Vagina (tissue), 2 donors: ENCODE measurements around the gene PKN1. TPM values are rescaled to one million over a fixed set of nuclear protein-coding genes. Genes with fewer than 3 reads are reported as not detected.

ENCODE experiments used
- DNase-seq, 2 donors: peaks; one replicate each; pipeline ENCODE4 v3.0.0-alpha.2; 2017; ENCODE audit errors: extremely low spot score in 2 of 2
- H3K27ac ChIP-seq: fragments of 200-600 bp; sonication (generic); one replicate; pipeline ENCODE4 v1.5.1; 2019
- H3K27me3 ChIP-seq: fragments of 200-600 bp; sonication (generic); one replicate; pipeline ENCODE4 v1.5.1; 2019
- H3K36me3 ChIP-seq, 2 donors: fragments of 200-600 bp; sonication (generic); one replicate each; pipeline ENCODE4 v1.5.1; 2017 to 2019
- H3K4me1 ChIP-seq: fragments of 200-600 bp; sonication (generic); one replicate; pipeline ENCODE4 v1.5.1; 2019
- H3K4me3 ChIP-seq, 2 donors: fragments of 200-600 bp; sonication (generic); 1 replicate in 1 of 2; 2 replicates in 1 of 2; pipeline ENCODE4 v1.5.1; 2016 to 2019
- H3K9me3 ChIP-seq: fragments of 200-600 bp; sonication (generic); one replicate; pipeline ENCODE4 v1.5.1; 2019
- POLR2A ChIP-seq, 2 donors: fragments of 450-650 bp; IDR thresholded peaks; one replicate each; pipeline ENCODE4 v1.6.1; 2017; ENCODE audit warnings: antibody characterized with exemption in 2 of 2, mild to moderate bottlenecking in 2 of 2, moderate library complexity in 2 of 2
- POLR2AphosphoS5 ChIP-seq, 2 donors: sonication (generic); formaldehyde crosslinking; IDR thresholded peaks; one replicate each; pipeline ENCODE4 v1.9.0; 2017; ENCODE audit warnings: antibody characterized with exemption in 2 of 2, mild to moderate bottlenecking in 2 of 2, low read depth in 1 of 2; ENCODE audit not compliant: insufficient read depth in 1 of 2
- intact Hi-C: fragments of 100-400 bp; cut with DNase I; formaldehyde crosslinking; loops from one replicate; pipeline ENCODE4 v1.15.1; 2023
- total RNA-seq: library from RNA; depleted of rRNA; stranded (reverse); fragments of >200 nt; gene quantifications from one replicate; pipeline ENCODE4 v1.2.3, GENCODE V29; 2016
- TF ChIP-seq, protein P1 (sequence below), 3 experiments: fragments of 450-650 bp in 2 of 3; fragments of 200-600 bp in 1 of 3; sonication (generic) in 1 of 3; IDR thresholded peaks; one replicate each; pipeline ENCODE4 v1.5.1; 2017 to 2019; ENCODE audit warnings: antibody characterized with exemption in 3 of 3, mild to moderate bottlenecking in 2 of 3, moderate library complexity in 2 of 3

Gene PKN1
- total RNA-seq, 1 donor from 2014 or later = 72.7 TPM

DNA sequence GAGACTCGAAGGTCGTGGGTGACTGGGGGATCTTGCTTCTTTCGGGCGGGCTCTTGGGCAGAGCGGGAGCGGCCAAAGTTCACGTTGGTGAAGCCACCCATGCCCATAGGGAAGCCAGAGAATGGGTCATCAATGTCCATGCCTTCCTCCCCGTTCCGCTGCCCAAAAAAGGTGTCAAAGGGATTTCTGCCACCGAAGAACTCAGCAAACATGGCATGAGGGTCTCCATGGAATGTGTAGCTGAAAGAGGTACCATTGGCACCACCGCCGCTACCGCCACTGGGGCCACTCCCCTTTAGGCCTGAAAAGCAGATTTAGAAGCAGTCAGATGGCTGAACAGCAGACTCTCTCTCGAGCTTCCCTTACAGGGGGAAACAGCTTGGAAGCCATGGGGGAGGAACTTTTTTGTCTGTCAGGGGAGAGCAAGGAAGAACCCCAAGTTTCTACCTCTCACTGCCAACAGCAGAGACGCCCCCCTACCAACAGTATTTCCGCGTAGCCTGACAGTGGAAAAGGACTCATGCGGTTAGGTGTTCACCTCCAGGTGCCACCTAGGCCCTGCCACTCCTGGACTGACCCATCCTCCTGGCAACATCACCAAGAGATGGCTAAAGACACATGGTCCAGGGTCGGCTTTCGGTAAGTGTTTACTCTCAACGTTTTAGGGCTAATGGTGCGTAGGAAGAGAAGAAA is 83.8 kb downstream of the PKN1 start:
- no peaks in the 10 kb centered on the region for H3K9me3 ChIP-seq
- intact Hi-C loops = no loop called here
- H3K36me3 ChIP-seq = peaks cover 0 to 32% of the 10 kb centered on the region in 2 donors
- peak in 1 of 2 donors; percentile 89 for DNase-seq
- peak overlapping the region; percentile 100 for H3K27ac ChIP-seq
- TF ChIP-seq, protein P1, sequence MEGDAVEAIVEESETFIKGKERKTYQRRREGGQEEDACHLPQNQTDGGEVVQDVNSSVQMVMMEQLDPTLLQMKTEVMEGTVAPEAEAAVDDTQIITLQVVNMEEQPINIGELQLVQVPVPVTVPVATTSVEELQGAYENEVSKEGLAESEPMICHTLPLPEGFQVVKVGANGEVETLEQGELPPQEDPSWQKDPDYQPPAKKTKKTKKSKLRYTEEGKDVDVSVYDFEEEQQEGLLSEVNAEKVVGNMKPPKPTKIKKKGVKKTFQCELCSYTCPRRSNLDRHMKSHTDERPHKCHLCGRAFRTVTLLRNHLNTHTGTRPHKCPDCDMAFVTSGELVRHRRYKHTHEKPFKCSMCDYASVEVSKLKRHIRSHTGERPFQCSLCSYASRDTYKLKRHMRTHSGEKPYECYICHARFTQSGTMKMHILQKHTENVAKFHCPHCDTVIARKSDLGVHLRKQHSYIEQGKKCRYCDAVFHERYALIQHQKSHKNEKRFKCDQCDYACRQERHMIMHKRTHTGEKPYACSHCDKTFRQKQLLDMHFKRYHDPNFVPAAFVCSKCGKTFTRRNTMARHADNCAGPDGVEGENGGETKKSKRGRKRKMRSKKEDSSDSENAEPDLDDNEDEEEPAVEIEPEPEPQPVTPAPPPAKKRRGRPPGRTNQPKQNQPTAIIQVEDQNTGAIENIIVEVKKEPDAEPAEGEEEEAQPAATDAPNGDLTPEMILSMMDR (IDR thresholded peaks at IDR 0.05) = no peak
- TF ChIP-seq POLR2AphosphoS5 (IDR thresholded peaks at IDR 0.05; ENCODE audit: insufficient read depth in 1 of 2, low read depth in 1 of 2) (no peak), POLR2A (IDR thresholded peaks at IDR 0.05) (no peak)
- no peaks in the 10 kb centered on the region for H3K27me3 ChIP-seq
- peaks cover 39% of the 10 kb centered on the region for H3K4me1 ChIP-seq
- peak overlapping the region; percentile 70 to 91 for H3K4me3 ChIP-seq

DNA sequence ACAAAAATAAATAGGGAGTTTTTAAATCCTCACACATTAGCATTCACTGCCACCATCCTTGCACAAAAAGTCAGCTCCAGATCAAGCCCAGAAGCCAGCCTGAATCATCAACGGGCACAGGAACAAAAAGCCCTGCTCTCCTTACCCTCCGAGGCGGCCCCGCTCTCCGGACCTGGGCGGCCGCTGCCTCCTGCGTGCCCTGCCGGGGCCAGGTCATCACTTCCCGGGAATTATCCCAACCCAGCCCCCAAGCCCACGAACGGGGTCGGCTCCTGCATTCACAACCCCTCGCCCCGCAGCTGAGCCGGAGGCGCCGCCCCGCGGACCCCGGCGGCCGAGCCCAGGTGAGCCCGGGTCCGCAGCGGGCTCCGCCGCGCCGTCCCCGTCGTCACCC is 84.3 kb downstream of the PKN1 start:
- H3K36me3 ChIP-seq = peaks cover 0 to 32% of the 10 kb centered on the region in 2 donors
- intact Hi-C loops = no loop called here
- H3K4me1 ChIP-seq = peaks cover 39% of the 10 kb centered on the region
- no peaks in the 10 kb centered on the region for H3K27me3 ChIP-seq
- peak overlapping the region; percentile 70 to 91 for H3K4me3 ChIP-seq
- TF ChIP-seq POLR2AphosphoS5 (IDR thresholded peaks at IDR 0.05; ENCODE audit: insufficient read depth in 1 of 2, low read depth in 1 of 2) = no peak
- no peak for TF ChIP-seq POLR2A (IDR thresholded peaks at IDR 0.05)
- TF ChIP-seq, protein P1 (IDR thresholded peaks at IDR 0.05) = no peak
- DNase-seq = peak in 1 of 2 donors; percentile 91
- H3K9me3 ChIP-seq = no peaks in the 10 kb centered on the region
- H3K27ac ChIP-seq = peak overlapping the region; percentile 100

DNA sequence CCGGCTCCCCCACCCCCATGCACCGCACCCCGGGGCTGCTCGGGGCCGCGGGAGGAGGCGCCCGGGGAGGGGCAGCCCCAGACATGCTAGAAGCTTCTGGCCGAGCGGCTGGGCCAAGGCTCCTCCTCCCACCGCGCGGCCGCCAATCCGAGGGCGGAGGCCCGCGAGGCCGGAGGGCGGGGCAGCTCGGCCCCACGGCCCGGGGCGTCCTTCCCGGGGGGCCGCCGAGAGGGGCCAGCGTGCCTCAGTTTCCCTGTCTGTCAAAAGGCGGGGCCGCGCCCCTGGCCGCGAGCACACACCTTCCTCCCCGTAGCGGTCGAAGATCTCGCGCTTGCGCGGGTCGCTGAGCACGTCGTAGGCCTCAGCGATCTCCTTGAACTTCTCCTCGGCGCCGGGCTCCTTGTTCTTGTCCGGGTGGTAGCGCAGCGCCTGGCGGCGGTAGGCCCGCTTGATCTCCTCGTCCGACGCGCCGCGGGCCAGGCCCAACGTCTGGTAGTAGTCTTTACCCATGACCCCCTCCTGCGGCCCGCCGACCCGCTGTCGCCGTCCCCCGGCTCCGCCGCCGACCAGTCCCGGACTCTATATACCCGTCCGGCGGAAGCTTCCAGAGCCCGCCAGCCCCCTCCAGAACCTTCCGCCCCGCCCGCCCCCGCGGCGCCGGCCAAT is 84.9 kb downstream of the PKN1 start, which contains the start of gene DNAJB1:
TSS of gene DNAJB1 (minus strand) at position 558 of the 666 bp plus-strand sequence. CDS start at position 510, 48 bp downstream.
- TF ChIP-seq POLR2AphosphoS5 (IDR thresholded peaks at IDR 0.05; ENCODE audit: insufficient read depth in 1 of 2, low read depth in 1 of 2) = peak; percentile 43 to 99
- TF ChIP-seq, protein P1 (IDR thresholded peaks at IDR 0.05) = no peak
- TF ChIP-seq POLR2A (IDR thresholded peaks at IDR 0.05) = peak; percentile 92 to 98
- DNase-seq = peak in 1 of 2 donors; percentile 93
- peaks cover 39% of the 10 kb centered on the region for H3K4me1 ChIP-seq
- peak within 1 kb of the TSS; percentile 70 to 91 for H3K4me3 ChIP-seq
- peaks cover 0 to 32% of the 10 kb centered on the region in 2 donors for H3K36me3 ChIP-seq
- intact Hi-C loops = no loop called here
- peak within 1 kb of the TSS; percentile 100 for H3K27ac ChIP-seq
- no peaks in the 10 kb centered on the region for H3K27me3 ChIP-seq
- no peaks in the 10 kb centered on the region for H3K9me3 ChIP-seq

DNA sequence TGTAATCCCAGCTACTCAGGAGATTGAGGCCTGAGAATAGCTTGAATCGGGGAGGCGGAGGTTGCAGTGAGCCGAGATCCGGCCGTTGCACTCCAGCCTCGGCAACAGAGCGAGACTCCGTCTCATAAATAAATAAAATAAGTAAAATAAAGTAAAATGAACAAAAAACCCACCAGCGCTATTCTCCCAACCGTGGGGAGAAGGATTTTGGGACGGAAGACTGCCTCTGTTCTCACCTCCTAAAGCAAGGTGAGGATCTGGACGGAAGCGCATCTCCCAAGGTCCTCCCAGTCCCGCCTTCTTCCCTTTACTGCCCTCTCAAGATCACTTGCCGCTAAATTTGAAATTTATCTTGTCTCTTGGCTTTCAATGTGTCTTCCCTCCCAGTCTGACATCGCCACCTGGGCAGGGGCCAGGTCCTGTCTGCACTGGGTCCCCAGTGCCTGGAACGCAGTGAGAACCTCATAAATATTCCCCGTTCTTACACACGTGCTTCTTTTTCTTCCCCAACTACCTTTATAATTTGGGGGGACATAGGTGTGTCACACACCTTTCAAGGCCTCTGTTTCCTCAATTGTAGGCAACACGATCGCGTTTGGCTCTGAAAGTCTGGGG is 86.2 kb downstream of the PKN1 start:
- intact Hi-C loops = no loop called here
- no peak for DNase-seq
- Histone ChIP-seq H3K4me3 (peak overlapping the region in 1 of 2 donors; percentile 39), H3K27me3 (no peaks in the 10 kb centered on the region), H3K4me1 (peaks cover 39% of the 10 kb centered on the region), H3K9me3 (no peaks in the 10 kb centered on the region), H3K27ac (peak overlapping the region; percentile 100), H3K36me3 (peaks cover 0 to 23% of the 10 kb centered on the region in 2 donors)
- TF ChIP-seq, protein P1 (IDR thresholded peaks at IDR 0.05) = no peak
- no peak for TF ChIP-seq POLR2A (IDR thresholded peaks at IDR 0.05)
- no peak for TF ChIP-seq POLR2AphosphoS5 (IDR thresholded peaks at IDR 0.05; ENCODE audit: insufficient read depth in 1 of 2, low read depth in 1 of 2)
